Esophagus muscularis mucosa (tissue), 4 donors: ENCODE measurements around the gene AK6. TPM values are rescaled to one million over a fixed set of nuclear protein-coding genes. Genes with fewer than 3 reads are reported as not detected.

Experiments used
- DNase-seq: peaks from one replicate; pipeline ENCODE4 v3.0.0-alpha.2; 2017; ENCODE audit errors: extremely low spot score
- H3K27ac ChIP-seq, 4 donors: fragments of 200-600 bp; sonication (generic); replicated peaks in 1 of 4; 1 replicate in 3 of 4; 2 replicates in 1 of 4; pipeline ENCODE4 v1.5.1; 2016 to 2019; ENCODE audit warnings: mild to moderate bottlenecking in 1 of 4
- H3K27me3 ChIP-seq, 4 donors: fragments of 200-600 bp; sonication (generic); one replicate each; pipeline versions ENCODE4 v1.5.1 to v1.6.0; 2016 to 2019
- H3K36me3 ChIP-seq, 4 donors: fragments of 200-600 bp; sonication (generic); one replicate each; pipeline ENCODE4 v1.5.1; 2016 to 2019
- H3K4me1 ChIP-seq, 4 donors: fragments of 200-600 bp; sonication (generic); one replicate each; pipeline ENCODE4 v1.5.1; 2016 to 2019
- H3K4me3 ChIP-seq, 4 donors: fragments of 200-600 bp; sonication (generic); 1 replicate in 2 of 4; 2 replicates in 2 of 4; pipeline ENCODE4 v1.5.1; 2016 to 2019; ENCODE audit warnings: mild to moderate bottlenecking in 4 of 4, moderate library complexity in 1 of 4
- H3K9me3 ChIP-seq, 4 donors: fragments of 200-600 bp; sonication (generic); 1 replicate in 3 of 4; 2 replicates in 1 of 4; pipeline ENCODE4 v1.5.1; 2016 to 2019
- CTCF ChIP-seq, 3 experiments: fragments of 200-600 bp in 2 of 3; fragments of 450-650 bp in 1 of 3; sonication (generic) in 2 of 3; IDR thresholded peaks; one replicate each; pipeline ENCODE4 v1.5.1; 2017 to 2019; ENCODE audit warnings: antibody characterized with exemption in 3 of 3, mild to moderate bottlenecking in 2 of 3, moderate library complexity in 1 of 3
- EP300 ChIP-seq: sonication (generic); formaldehyde crosslinking; IDR thresholded peaks from one replicate; pipeline ENCODE4 v1.6.1; 2017; ENCODE audit warnings: antibody characterized with exemption
- POLR2A ChIP-seq: fragments of 450-650 bp; IDR thresholded peaks from one replicate; pipeline ENCODE4 v1.6.1; 2017; ENCODE audit warnings: antibody characterized with exemption, moderate library complexity, mild to moderate bottlenecking, low read depth
- POLR2AphosphoS5 ChIP-seq, 2 donors: sonication (generic); formaldehyde crosslinking; IDR thresholded peaks; one replicate each; pipeline ENCODE4 v1.6.1; 2017; ENCODE audit warnings: antibody characterized with exemption in 2 of 2
- WGBS: methylation state at CpG from one replicate; pipeline ENCODE4 v1.1.5; 2018; 5-methylcytosine and 5-hydroxymethylcytosine counted together
- intact Hi-C: fragments of 100-400 bp; cut with DNase I; formaldehyde crosslinking; loops from one replicate; pipeline ENCODE4 v1.15.1; 2023
- total RNA-seq, 4 donors: library from RNA; depleted of rRNA; stranded (reverse); fragments of >200 nt; gene quantifications; one replicate each; pipeline versions ENCODE4 v1.1.0 to v1.2.1, GENCODE V29; 2016

Gene AK6
- total RNA-seq, 4 donors from 2014 or later: 16.1 to 22.0 (median 19.0) TPM

- intact Hi-C loops: no loop called here
- peaks cover 5 to 67% (median 19%) of the 10 kb centered on the region in 4 donors for H3K36me3 ChIP-seq
Observed at GRCh38 chr5:69308046-69308553, 61.2 kb downstream of the AK6 start.

GRCh38 chr5:69305512-69305911 lies 63.8 kb downstream of the AK6 start:
- no peaks in the 10 kb centered on the region for H3K9me3 ChIP-seq
- no peaks in the 10 kb centered on the region for H3K27me3 ChIP-seq
- no peak overlapping the region for H3K27ac ChIP-seq
- WGBS: 95% methylated on average over 8 of the region's 8 CpGs
- no peak for DNase-seq
- no peak overlapping the region for H3K4me3 ChIP-seq
- H3K36me3 ChIP-seq: peaks cover 5 to 47% (median 12%) of the 10 kb centered on the region in 4 donors
- TF ChIP-seq POLR2A: no peak
- TF ChIP-seq CTCF (IDR thresholded peaks at IDR 0.05): no peak
- TF ChIP-seq EP300: no peak
- no peak for TF ChIP-seq POLR2AphosphoS5 (IDR thresholded peaks at IDR 0.05)
- H3K4me1 ChIP-seq: no peaks in the 10 kb centered on the region
- intact Hi-C loops: no loop called here

More at GRCh38 chr5:69308046-69308553, 61.2 kb downstream of the AK6 start:
- Histone ChIP-seq H3K27ac (no peak overlapping the region), H3K9me3 (no peaks in the 10 kb centered on the region), H3K27me3 (no peaks in the 10 kb centered on the region), H3K4me3 (no peak overlapping the region), H3K4me1 (no peaks in the 10 kb centered on the region)
- no peak for TF ChIP-seq POLR2AphosphoS5 (IDR thresholded peaks at IDR 0.05)
- TF ChIP-seq CTCF (IDR thresholded peaks at IDR 0.05): no peak
- TF ChIP-seq POLR2A: no peak
- no peak for TF ChIP-seq EP300
- WGBS: 62% methylated on average over 3 of the region's 3 CpGs
- no peak for DNase-seq

Other genes with a start within 250 kb of the AK6 start
- gene CCNB1, start 202.4 kb downstream of the AK6 start, total RNA-seq: 1 to 10 TPM in 3 of 4 donors, under 1 TPM in 1; 0.83 to 2.8 (median 2.2) TPM
- gene CENPH, start 179.9 kb downstream of the AK6 start, total RNA-seq: 1 to 10 TPM in 2 of 4 donors, under 1 TPM in 1, not detected in 1; 0.66 to 2.4 (median 2.2) TPM
- gene CDK7, start 134.6 kb downstream of the AK6 start, total RNA-seq: 10 to 100 TPM; 16.1 to 27.4 (median 23.5) TPM
- gene CCDC125, start 36.7 kb downstream of the AK6 start, total RNA-seq: 1 to 10 TPM; 2.3 to 4.2 (median 3.1) TPM
- gene TAF9, start within 50 bp of the AK6 start, total RNA-seq: 10 to 100 TPM; 28.6 to 38.4 (median 31.5) TPM
- 10 to 100 TPM; 14.6 to 22.0 (median 20.0) TPM for gene RAD17, start 298 bp upstream of the AK6 start, total RNA-seq
- gene MARVELD2, start 45.6 kb upstream of the AK6 start, total RNA-seq: 1 to 10 TPM in 1 of 4 donors, under 1 TPM in 3; 0.42 to 1.0 (median 0.93) TPM
- 1 to 10 TPM in 3 of 4 donors, under 1 TPM in 1; 0.83 to 4.2 (median 1.8) TPM for gene OCLN, start 123.3 kb upstream of the AK6 start, total RNA-seq
- gene GTF2H2C, start 190.7 kb upstream of the AK6 start, total RNA-seq: 10 to 100 TPM; 13.9 to 22.7 (median 16.3) TPM